ENCODE data around the gene APLP1.
A peak's percentile ranks its signal among the peaks of the same experiment; 100 is the strongest.
"Not testable (repeated sequence)": the region's sequence is repeated elsewhere in the genome, so short reads cannot be mapped to it uniquely, and the experiment has no call there.

Gene APLP1

GRCh38 chr19:35868172-35868822 lies at the start of gene APLP1:
APLP1 (plus strand) TSS chr19:35868574; CDS start chr19:35868637, 63 bp downstream.
- peak; percentile 87 for DNase-seq

GRCh38 chr19:35822579-35822978 lies 45.8 kb upstream of the APLP1 start:
- DNase-seq = no peak

- DNase-seq = no peak
Observed at GRCh38 chr19:35824150-35824549, 44.2 kb upstream of the APLP1 start.

- DNase-seq = peak; percentile 85
Observed at GRCh38 chr19:35828692-35829301, 39.6 kb upstream of the APLP1 start.

- no peak for DNase-seq
Observed at GRCh38 chr19:35830986-35831385, 37.4 kb upstream of the APLP1 start.

- DNase-seq = no peak
Observed at GRCh38 chr19:35832054-35832453, 36.3 kb upstream of the APLP1 start.

GRCh38 chr19:35833972-35834371 lies 34.4 kb upstream of the APLP1 start:
- DNase-seq = no peak

GRCh38 chr19:35836096-35836495 lies 32.3 kb upstream of the APLP1 start:
- not testable (repeated sequence) for DNase-seq

- DNase-seq = no peak
Observed at GRCh38 chr19:35841961-35842595, 26.3 kb upstream of the APLP1 start.

GRCh38 chr19:35842666-35843272 lies 25.6 kb upstream of the APLP1 start:
- no peak for DNase-seq

- DNase-seq = peak; percentile 86
Observed at GRCh38 chr19:35843676-35844481, 24.5 kb upstream of the APLP1 start.

- DNase-seq = no peak
Observed at GRCh38 chr19:35844482-35845214, 23.7 kb upstream of the APLP1 start.

GRCh38 chr19:35845215-35846037 lies 22.9 kb upstream of the APLP1 start:
- peak; percentile 68 for DNase-seq

- DNase-seq = no peak
Observed at GRCh38 chr19:35846038-35846668, 22.2 kb upstream of the APLP1 start.

- no peak for DNase-seq
Observed at GRCh38 chr19:35847911-35848310, 20.5 kb upstream of the APLP1 start.

- no peak for DNase-seq
Observed at GRCh38 chr19:35848486-35848885, 19.9 kb upstream of the APLP1 start.

GRCh38 chr19:35848919-35849505 lies 19.4 kb upstream of the APLP1 start:
- no peak for DNase-seq

GRCh38 chr19:35851213-35852028 lies 17.0 kb upstream of the APLP1 start:
- no peak for DNase-seq

GRCh38 chr19:35852029-35852780 lies 16.2 kb upstream of the APLP1 start, which contains the start of gene NPHS1:
NPHS1 (minus strand) TSS chr19:35852504; CDS start chr19:35851837, 667 bp downstream.
- DNase-seq = no peak
